Chondrocyte (in vitro differentiated cells): ENCODE data around the gene SMIM13. TPM values are rescaled to one million over a fixed set of nuclear protein-coding genes. Genes with fewer than 3 reads are reported as not detected.

Source experiments
- total RNA-seq: library from RNA; stranded (reverse); gene quantifications from 3 replicates; pipeline ENCODE4 v1.2.1, GENCODE V29; 2021

SMIM13 gene
- total RNA-seq, 1 donor from 2014 or later, result 20.9 TPM

Other genes with a start within 250 kb of the SMIM13 start
- not detected in 3 replicates for gene GCM2, start 211.8 kb upstream of the SMIM13 start, total RNA-seq
- gene SYCP2L, start 206.8 kb upstream of the SMIM13 start, total RNA-seq, result 2.6 to 3.6 TPM (median 3.1 TPM) in 3 replicates
- gene ELOVL2, start 49.5 kb upstream of the SMIM13 start, total RNA-seq, result 18.1 to 41.3 TPM (median 18.2 TPM) in 3 replicates
- not detected in 3 replicates for gene ERVFRD-1, start 17.9 kb downstream of the SMIM13 start, total RNA-seq
- gene NEDD9, start 138.8 kb downstream of the SMIM13 start, total RNA-seq, result 23.2 to 42.0 TPM (median 25.2 TPM) in 3 replicates